GM19452 (cell line): ENCODE results near the gene COL10A1.
"Not testable (repeated sequence)": the region's sequence is repeated elsewhere in the genome, so short reads cannot be mapped to it uniquely, and the experiment has no call there.

Experiments
- ATAC-seq: cut with Tn5 transposase; IDR thresholded peaks from one replicate; pipeline ENCODE4 v1.9.1; 2021; ENCODE audit not compliant: unreplicated experiment

COL10A1 gene

DNA sequence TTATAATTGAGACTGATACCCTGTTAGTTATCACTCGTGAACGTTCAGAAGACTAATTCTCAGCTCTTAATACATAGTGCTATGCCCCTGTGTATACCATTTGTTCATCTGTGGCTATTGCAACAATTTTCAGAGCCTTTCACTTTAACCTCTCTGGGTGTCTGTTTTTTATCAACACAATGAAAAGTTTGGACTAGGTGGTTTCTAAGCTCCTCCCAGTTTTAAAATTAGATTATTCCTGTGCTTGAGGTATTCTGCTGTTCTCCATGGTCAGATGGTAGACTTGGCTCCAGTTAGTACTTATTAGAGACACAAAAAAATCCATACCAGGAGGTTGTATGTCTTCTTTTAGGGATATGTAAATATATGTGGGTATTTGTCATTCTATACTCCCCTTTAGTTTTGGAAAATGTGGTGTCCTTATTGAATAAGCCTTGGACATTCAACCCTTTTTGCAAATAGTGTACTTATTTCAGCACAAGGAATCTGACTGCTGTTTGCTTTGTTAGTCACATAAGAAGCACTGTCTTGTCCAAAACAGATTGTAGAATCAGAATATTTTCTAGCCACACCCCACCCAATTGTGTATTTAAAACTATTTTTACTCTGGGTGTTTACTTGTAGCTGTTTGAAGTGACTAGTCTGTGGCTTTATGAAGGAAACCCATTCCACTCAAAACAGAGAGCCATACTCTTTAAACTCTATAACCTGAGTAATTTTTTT, 2.0 kb upstream of the COL10A1 start:
- no peak for ATAC-seq

DNA sequence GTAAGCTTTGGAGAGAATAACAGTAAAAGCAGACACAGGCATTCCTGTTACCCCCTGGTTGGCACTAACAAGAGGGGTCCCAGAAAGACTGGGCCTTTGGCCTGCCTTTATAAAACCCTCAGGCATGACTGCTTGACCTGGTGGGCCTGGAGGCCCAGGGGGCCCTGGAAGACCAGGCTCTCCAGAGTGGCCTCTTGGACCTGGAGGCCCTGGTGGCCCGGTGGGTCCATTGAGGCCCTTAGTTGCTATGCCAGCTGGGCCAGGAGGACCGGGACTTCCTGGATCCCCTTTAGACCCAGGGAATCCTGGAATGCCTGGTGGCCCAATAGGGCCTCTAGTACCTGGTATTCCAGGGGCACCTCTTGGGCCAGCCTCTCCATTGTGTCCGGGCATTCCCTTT, 5.5 kb downstream of the COL10A1 start:
- ATAC-seq, result no peak

DNA sequence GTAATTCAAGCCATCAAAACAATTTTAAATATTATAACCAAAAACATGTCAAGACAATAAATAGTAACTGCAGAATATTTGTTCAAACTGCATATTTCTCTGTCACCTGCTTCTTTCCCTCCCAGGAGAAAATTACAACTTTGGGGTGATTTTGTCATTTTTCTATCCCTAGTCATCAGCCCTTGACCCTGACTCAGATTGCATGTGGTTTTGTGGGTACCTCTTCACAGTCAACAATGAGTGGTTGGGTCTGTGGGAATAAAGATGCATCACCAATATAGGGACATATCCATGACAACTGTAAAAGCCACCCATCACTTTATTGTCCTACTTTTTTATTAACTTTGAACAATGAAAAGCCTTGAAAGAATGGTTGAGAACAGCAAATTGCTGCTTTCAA, 7.3 kb downstream of the COL10A1 start:
- ATAC-seq, result no peak

DNA sequence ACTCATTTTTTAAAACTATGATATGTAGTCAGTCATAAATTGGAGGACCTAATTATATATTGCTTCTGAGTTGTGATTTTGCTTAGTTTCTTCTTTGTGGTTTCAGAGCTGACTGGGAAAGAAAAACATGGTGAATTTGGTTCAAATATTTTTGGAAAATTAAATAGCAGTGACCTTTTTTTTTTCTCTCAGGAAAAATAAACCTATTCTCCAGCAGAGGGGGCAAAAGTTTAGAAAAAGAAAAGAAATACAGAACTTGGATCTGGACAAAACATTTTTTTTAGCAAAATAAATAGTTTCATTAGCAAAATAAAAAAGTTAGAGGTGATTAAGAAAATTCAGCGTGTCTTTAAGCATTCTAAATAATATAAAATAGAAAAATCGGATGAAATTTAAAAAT, 10.2 kb downstream of the COL10A1 start:
- ATAC-seq, result no peak

DNA sequence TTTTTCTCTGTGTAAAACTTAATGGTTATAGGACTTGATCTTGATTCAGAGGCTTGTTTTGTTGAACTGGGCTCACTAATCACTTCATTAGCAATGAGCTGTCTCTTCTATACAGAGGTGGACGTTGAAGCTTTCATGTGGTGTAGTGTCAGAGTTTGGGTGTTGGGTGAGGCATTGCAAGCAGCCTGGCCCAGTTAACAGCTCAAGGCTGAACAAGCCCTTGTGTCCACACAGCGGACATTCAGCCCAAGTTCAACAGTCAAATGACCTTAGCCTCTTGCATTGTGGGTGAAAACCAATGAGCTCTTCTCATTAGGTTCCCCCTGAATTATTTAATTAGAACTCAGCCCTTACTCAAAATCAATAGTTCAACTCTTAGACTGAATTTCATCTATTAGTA, 12.5 kb downstream of the COL10A1 start:
- no peak for ATAC-seq

DNA sequence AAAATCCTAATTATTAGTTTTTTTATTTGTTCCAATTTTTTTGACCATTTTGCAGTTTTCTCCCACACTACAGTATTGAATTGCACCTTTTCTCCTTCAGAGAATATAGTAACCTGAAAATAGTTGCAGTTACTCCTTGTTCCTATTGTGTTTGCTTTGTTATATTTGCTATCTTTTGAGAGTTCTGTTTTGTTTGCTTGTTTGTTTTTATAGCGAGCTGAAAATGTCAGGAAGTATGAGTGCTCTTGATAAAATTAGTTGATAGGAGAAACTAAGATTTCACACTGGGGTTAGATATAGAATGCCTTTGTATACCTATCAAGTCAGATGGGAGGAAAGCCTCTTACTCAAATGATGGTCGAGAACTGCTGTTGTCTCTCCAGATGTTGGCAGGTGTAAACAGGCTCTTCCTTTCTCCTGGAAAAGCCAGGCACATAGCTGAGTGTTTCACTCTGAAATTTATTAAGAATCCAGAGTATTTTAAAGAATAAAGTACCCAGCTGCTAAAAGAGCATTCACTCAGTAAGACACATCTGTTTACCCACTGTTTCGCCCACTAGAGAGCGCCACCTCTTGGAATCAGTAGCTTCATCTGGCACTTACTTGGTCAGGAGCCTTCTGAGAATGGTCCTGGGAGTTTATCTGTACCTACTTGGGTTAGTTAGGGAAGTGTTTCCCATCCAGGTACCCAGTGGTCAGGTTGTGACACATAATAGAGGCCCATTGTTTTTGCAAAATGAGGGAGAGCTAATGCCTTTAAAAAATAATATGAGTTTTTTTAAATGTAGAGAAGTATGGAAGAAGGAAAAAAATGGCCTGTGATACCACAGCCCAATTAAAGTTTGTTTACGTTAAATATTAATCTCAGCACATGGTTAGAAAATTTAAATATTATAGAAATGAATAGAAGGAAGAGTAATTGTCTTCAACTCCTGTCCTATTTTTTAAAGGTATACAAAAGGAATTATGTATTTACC, 14.1 kb downstream of the COL10A1 start:
- no peak for ATAC-seq

DNA sequence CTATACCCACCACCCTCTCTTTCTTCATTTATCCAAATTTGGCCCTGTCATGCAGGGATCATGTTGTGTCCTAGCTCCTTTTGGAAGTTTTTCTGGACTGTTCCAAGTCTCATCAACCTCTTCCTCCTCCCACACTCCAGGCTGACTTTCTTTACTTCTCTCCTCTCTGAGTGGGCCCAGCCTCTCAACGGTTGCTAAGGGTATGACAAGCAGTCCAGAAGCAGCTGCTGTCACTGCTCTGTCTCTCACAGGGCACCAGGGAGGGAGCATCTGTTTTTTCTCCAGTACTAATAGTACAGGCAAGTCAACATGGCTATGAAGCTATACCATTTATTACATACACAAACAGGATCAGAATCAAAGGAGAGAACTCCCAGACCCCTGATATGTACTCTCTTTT, 17.1 kb downstream of the COL10A1 start:
- ATAC-seq, result no peak

DNA sequence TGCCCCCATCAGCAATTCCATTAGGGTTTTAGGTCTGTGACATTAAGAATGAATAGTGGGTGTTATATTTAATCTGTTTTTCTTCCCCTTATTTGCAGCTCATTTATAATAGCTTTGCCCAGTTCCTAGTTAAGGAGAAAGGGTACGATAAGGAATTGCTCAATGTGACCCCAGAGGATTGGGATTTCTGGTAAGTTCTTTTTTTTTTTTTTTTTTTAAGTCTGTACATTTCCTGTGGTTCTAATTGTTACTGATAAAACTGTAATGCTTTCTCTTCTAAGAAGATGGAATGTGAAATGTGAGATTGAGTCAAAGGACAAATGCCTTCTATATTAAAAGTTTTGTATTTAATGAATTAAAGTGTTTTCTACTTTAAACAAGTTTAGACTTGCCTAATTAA, 19.8 kb downstream of the COL10A1 start:
- no peak for ATAC-seq

DNA sequence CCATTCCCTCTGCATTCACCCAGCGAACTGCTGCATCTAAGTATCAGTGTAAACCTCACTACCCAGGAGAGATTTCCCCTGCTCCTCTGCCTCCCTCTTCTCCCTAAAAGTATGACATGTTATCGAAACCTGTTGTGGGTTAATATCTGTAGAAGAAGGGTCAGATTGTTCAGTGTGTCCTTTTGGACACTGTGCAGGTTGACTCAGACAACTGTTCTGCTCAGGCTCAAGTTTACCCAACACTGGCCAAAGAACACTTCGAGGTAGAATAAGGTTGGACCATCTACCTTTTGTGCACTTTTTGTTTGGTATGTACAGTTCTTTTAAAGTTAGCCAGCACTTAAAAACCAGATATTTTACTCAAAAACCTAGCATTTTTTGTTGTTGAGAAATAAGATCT, 20.7 kb downstream of the COL10A1 start:
- no peak for ATAC-seq

DNA sequence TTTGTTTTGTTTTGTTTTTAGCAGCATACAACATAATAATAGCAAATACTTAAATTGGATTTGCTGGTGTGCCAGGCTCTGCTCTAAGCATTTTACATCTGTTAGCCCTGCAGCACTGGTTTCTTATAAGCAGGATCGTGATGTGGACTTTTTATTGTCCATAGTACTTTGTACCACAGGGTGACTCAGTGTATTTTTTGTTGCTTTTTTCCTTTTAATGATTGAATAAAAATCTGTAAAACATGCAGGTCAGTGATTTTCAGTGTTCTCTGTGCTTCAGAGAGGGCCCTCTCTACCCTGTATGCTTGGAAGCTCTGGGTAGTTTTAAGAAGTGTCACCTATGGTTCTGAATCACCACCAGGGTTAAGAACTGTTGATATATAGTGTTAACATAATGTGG, 21.3 kb downstream of the COL10A1 start:
- ATAC-seq, result no peak

DNA sequence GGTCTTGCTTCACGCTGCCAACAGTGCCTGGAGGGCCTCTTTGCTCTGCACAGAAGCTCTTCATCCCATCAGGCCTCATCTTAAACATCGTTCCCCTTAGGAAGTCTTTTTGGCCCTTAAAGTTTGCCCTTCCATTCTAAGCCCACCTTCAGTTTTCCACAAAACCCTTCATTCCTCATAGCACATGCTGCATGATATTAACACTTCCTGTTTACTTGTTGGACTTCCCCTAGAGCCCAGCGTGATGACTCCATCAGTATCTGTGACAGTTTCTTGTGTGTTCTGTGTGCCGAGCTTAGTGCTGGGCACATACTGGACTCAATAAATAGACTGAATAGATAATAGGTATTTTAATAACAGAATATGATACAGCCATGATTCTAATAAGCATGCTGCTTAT, 23.1 kb downstream of the COL10A1 start:
- ATAC-seq, result no peak

DNA sequence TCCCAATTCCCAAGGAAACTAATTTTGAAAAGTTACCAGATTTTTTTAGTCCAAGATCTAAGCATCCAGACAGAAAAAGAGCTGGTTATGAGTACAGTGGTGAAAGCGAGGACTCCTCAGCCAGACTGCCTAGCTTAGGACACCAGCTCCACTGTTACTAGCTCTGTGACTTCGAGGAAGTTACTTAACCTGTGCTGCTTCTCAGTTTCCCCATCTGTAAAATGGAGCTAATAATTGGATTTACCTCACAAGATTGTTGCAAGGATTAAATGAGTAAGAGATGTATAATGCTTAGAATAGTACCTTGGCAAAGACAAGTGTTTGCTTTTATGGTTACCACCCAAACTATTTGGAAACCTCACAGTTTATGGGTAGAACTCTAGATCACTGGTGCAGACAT, 24.1 kb downstream of the COL10A1 start:
- no peak for ATAC-seq

DNA sequence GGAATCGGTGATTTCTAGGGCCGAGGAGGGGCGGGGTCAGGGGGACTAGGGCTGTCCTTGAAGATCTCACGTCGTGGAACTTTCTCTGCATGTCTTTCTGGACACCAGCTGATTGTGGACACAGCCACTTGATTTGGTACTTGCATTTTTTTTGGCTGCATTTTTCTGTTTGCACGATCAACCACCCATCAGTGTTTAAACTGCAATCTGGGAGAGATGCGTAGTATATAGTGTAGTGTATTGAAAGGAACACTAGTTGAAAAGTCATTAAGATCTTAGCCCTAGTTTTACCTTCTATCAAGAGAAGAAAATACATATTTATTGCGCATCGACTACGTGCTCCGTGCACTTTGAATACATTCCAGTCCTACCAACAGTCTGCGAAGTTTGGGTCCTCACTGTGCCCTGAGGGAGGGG, 24.6 kb downstream of the COL10A1 start:
- ATAC-seq, result no peak

DNA sequence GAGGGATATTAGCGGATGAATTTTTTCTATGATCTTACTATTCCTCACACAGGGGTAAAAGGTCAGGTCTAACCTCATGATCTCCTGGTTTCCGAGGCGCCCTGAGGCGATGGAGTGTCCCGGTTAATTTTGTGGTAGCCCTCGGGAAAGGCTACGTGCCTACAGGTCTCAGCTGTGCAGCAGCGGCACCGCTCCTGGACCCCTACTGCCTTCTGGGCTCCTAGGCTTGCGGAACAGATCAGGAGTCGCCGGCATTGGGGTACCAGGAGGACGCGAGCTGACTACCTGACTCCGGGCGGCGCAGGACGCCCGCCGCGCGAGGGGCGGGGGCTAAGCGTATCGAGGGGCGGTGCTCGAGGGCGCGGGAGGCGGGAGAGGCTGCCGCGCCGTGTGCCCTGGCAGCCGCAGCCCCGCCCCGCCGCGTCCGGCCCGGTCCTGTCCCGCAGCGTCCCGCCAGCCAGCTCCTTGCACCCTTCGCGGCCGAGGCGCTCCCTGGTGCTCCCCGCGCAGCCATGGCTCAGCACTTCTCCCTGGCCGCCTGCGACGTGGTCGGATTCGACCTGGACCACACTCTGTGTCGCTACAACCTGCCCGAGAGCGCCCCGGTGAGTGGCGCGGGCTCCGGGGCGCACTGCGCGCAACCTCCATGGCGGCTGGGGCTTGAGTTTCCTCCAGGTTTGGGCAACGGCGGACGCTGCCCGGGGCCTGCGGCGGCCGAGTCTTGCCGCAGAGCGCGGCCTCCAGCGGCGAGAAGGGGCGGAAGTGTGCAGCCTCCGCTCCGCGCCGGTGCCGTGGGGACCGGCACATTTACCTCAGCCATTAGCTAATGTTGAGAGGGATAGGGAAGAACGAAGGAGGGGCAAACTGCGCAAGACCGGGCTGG, 25.3 kb downstream of the COL10A1 start, which contains the start of gene NT5DC1:
TSS of gene NT5DC1 (plus strand) at position 435 of the 883 bp plus-strand sequence. CDS start at position 513, 78 bp downstream.
- ATAC-seq, result peak; percentile 87

DNA sequence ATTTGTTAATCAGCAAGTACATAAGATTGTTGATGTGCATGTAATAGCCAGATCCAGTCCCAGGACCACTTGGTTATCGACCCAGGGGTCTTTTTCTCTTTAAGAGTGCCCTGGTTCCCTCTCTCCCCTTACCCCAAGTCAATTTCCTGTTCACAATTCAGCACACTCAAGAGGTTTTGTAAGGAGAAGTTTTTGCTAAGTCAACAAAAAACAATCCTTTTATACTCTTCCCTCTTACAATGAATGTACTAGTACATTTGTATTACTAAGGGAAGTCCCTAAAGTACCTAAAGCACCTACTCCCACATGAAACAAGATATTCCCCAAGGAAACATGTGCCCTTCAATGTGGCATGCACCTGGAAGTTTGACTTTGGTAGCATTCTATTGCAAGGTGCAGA, 26.9 kb downstream of the COL10A1 start:
- ATAC-seq, result no peak

DNA sequence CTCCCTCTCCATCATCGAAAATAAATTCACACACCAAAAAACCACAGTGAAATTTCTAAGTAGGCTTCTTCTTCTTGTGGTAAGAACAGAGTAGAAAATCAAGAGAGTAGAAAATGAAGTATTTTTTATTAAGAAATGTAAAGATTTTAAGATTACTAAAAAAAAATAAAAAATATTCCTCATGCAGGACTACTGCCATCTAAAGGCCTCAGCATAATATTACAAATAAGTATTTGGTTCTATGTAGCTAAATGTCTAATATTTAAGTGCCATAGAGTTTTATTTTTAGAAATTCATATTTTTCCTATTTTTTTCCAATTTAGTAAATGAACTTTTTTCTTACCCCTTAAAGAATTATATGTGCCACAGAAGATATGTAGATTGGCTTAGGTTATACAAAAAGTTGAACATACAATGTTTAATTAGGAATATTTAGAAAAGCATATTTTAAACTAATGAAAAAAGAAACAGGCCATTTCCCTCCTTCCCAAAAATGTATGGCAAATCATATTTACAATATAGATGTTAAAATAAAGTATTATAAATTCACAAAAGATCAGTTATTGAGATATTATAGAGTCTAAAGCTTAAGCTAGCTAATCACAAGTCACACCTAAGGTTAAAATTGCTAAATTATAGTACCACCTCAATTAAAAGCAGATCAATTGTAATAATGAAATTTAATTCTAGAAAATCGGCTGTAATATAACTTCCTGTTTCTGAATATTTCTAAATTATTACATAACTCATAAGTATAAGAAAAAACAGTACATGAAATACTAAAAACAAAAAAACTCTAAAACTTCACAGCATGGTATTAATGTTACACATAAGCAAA, 28.7 kb downstream of the COL10A1 start:
- no peak for ATAC-seq

DNA sequence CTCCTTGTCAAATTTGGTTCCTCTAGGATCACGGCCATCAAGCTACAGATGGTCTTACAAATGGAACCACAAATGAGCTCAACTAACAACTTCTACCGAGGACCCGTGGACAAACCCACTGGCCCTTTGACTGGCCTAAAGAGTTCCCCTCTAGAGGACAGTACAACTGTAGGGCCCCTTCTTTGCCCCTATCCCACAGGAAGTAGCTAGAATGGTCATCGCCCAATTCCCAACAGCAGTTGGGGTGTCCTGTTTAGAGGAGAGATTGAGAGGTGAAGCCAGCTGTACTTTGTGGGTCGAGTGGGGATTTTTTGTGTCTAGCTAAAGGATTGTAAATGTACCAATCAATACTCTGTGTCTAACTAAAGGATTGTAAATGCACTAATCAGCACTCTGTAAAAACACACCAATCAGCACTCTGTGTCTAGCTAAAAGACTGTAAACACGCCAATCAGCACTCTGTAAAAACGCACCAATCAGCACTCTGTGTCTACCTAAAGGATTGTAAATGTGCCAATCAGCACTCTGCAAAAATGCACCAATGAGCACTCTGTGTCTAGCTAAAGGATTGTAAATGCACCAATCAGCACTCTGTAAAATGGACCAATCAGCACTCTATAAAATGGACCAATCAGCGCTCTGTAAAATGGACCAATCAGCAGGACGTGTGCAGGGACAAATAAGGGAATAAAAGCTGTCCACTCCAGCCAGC, 29.7 kb downstream of the COL10A1 start:
- ATAC-seq, result not testable (repeated sequence)

DNA sequence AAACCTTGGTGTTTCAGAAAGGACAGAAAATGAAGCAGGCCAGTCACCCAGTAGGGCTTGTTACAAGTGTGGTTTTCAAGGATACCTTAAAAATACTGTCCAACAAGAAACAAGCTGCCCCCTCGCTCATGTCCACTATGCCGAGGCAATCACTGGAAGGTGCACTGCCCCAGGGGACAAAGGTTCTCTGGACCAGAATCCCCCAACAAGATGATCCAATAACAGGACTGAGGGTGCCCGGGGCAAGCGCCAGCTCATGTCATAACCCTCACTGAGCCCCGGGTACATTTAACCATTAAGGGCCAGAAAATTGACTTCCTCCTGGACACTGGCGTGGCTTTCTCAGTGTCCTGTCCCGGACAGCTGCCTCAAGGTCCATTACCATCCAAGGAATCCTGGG, 31.9 kb downstream of the COL10A1 start:
- no peak for ATAC-seq

DNA sequence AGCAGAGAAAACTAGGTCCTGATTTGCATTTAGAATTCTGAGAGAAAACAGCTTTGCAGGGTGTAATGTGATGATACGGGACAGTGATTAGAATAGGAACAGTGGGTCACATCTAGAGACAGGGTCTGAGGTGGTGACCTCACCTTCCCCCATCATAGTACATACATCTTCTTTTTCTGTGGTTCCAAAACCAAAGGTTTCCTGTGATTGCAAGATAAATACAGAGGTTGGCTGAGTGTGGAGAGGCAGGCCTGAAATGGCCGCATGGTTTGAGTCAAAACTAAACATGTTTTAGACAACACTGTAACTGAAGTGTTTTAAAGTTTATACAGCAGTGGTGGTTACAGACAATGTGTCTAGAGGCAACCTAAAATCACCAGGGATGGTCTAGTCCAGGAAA, 35.7 kb downstream of the COL10A1 start:
- peak; percentile 65 for ATAC-seq

DNA sequence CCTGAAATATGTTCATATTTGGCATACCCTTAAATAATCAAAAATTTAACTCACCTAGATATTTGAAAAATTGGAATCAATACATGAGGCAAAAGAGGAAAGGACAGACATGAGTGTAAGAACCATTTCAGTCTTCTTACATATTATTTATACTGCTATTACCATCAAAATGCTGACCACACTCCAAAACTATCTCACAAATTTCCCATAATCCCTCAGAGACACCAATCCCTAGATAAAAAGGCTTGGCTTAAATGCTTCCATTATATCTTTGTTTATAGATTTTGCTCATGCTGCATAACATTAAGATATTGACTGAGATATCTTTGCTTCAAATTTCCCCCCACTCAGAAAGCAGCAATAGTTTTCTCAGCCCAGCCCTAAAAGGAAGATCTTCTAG, 37.0 kb downstream of the COL10A1 start:
- ATAC-seq, result no peak
